OCI-LY7 (cell line): ENCODE results near the gene SLC8A1.

Experiments used
- EZH2phosphoT487 ChIP-seq: fragments of 200-600 bp; sonication (generic); IDR thresholded peaks from 2 replicates; pipeline ENCODE4 v1.6.1; 2018; ENCODE audit warnings: low read depth, borderline replicate concordance, mild to moderate bottlenecking, mixed run types, antibody characterized with exemption, low read length, moderate library complexity, mixed read lengths
- TF ChIP-seq, protein P1 (sequence below): fragments of 200-600 bp; sonication (generic); conservative IDR thresholded peaks from 2 replicates; pipeline ENCODE4 v1.5.1; 2014; ENCODE audit warnings: mild to moderate bottlenecking, antibody characterized with exemption, low read length, moderate library complexity, mixed read lengths

DNA sequence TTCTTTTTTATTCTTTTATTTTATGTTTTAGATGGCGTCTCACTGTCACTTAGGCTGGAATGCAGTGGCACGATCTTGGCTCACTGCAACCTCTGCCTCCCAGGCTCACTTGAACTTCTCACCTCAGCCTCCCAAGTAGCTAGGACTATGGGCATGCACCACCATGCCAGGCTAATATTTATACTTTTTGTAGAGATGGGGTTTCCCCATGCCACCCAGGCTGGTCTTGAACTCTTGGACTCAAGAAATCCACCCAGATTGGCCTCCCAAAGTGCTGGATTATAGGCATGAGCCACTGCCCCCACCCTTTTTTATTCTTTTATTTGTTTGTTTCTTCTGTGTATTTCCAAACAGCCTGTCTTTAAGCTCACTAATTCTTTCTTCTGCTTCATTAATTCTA, 366.1 kb downstream of the SLC8A1 start:
- TF ChIP-seq, protein P1, sequence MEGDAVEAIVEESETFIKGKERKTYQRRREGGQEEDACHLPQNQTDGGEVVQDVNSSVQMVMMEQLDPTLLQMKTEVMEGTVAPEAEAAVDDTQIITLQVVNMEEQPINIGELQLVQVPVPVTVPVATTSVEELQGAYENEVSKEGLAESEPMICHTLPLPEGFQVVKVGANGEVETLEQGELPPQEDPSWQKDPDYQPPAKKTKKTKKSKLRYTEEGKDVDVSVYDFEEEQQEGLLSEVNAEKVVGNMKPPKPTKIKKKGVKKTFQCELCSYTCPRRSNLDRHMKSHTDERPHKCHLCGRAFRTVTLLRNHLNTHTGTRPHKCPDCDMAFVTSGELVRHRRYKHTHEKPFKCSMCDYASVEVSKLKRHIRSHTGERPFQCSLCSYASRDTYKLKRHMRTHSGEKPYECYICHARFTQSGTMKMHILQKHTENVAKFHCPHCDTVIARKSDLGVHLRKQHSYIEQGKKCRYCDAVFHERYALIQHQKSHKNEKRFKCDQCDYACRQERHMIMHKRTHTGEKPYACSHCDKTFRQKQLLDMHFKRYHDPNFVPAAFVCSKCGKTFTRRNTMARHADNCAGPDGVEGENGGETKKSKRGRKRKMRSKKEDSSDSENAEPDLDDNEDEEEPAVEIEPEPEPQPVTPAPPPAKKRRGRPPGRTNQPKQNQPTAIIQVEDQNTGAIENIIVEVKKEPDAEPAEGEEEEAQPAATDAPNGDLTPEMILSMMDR = no peak
- TF ChIP-seq EZH2phosphoT487 = no peak
